PC-3 (cell line): ENCODE data around the gene PLD4. TPM values are rescaled to one million over a fixed set of nuclear protein-coding genes. Genes with fewer than 3 reads are reported as not detected.

ENCODE experiments used
- ATAC-seq: fragments of 200-7000 bp; cut with Tn5 transposase; 2 replicates; pipeline ENCODE4 v1.9.1; 2020; ENCODE audit warnings: mild to moderate bottlenecking, moderate library complexity
- BruUV-seq: library from RNA; stranded (reverse); fragments of 400-500 nt; replicated peaks from 2 replicates; lab custom pipeline; 2021; lab: Mats Ljungman, UMichigan
- CTCF ChIA-PET: fragments of 300-600 bp; sonication (Branson Sonifier 250); formaldehyde crosslinking; loops from one replicate; lab custom pipeline; 2022; ENCODE audit warnings: antibody characterized with exemption; lab: Charles Lee
- POLR2A ChIA-PET: fragments of 300-600 bp; sonication (Branson Sonifier 250); formaldehyde crosslinking; loops from one replicate; lab custom pipeline; 2022; ENCODE audit warnings: antibody characterized with exemption; ENCODE audit not compliant: unreplicated experiment; lab: Charles Lee
- DNase-seq: peaks from one replicate; pipeline ENCODE4 v3.0.0-alpha.2; 2015
- H2AFZ ChIP-seq: fragments of 300-600 bp; sonication (generic); 2 replicates; pipeline ENCODE4 v1.6.0; 2016; ENCODE audit warnings: antibody characterized with exemption, low read length
- H3F3A ChIP-seq: fragments of 300-600 bp; sonication (generic); one replicate; pipeline ENCODE4 v1.6.0; 2017; ENCODE audit warnings: antibody characterized with exemption, low read length, control low read depth, mild to moderate bottlenecking; ENCODE audit not compliant: unreplicated experiment
- H3K27ac ChIP-seq: fragments of 300-600 bp; sonication (generic); 2 replicates; pipeline ENCODE4 v1.5.1; 2016; ENCODE audit warnings: mild to moderate bottlenecking, low read length
- H3K27me3 ChIP-seq: fragments of 300-600 bp; sonication (generic); 2 replicates; pipeline ENCODE4 v1.6.1; 2016; ENCODE audit warnings: low read length, mixed read lengths
- H3K36me3 ChIP-seq: fragments of 300-600 bp; sonication (generic); 2 replicates; pipeline ENCODE4 v1.6.1; 2016; ENCODE audit warnings: low read depth, mixed run types, low read length, mixed read lengths
- H3K4me1 ChIP-seq: fragments of 300-600 bp; sonication (generic); 2 replicates; pipeline ENCODE4 v1.5.1; 2016; ENCODE audit warnings: low read length; ENCODE audit not compliant: insufficient read depth
- H3K4me2 ChIP-seq: fragments of 300-600 bp; sonication (generic); 2 replicates; pipeline ENCODE4 v1.6.0; 2016; ENCODE audit warnings: low read length
- H3K4me3 ChIP-seq: fragments of 300-600 bp; sonication (generic); 2 replicates; pipeline ENCODE4 v1.5.1; 2016; ENCODE audit warnings: mild to moderate bottlenecking, low read length, mixed read lengths
- H3K79me2 ChIP-seq: fragments of 300-600 bp; sonication (generic); 2 replicates; pipeline ENCODE4 v1.6.1; 2017; ENCODE audit warnings: low read length, mixed read lengths
- H3K9ac ChIP-seq: fragments of 300-600 bp; sonication (generic); 2 replicates; pipeline ENCODE4 v1.6.0; 2016; ENCODE audit warnings: mild to moderate bottlenecking, low read length
- H3K9me2 ChIP-seq: fragments of 300-600 bp; sonication (generic); replicated peaks from 2 replicates; pipeline ENCODE4 v1.6.1; 2016; ENCODE audit warnings: mixed run types, low read length, mixed read lengths
- H3K9me3 ChIP-seq: fragments of 300-600 bp; sonication (generic); 2 replicates; pipeline ENCODE4 v1.6.1; 2016; ENCODE audit warnings: low read length, mixed read lengths
- H4K20me1 ChIP-seq: fragments of 300-600 bp; sonication (generic); 2 replicates; pipeline ENCODE4 v1.6.1; 2016; ENCODE audit warnings: low read length, mixed read lengths
- EZH2 ChIP-seq: fragments of 300-600 bp; sonication (generic); IDR thresholded peaks from one replicate; pipeline ENCODE4 v1.6.1; 2017; ENCODE audit warnings: antibody characterized with exemption, mild to moderate bottlenecking, low read length; ENCODE audit not compliant: unreplicated experiment
- EZH2phosphoT487 ChIP-seq: fragments of 300-600 bp; sonication (generic); IDR thresholded peaks from 2 replicates; pipeline ENCODE4 v1.6.1; 2018; ENCODE audit warnings: mild to moderate bottlenecking, antibody characterized with exemption, low read length, borderline replicate concordance
- intact Hi-C: fragments of 100-400 bp; cut with micrococcal nuclease; formaldehyde crosslinking; loops from 2 replicates; pipeline ENCODE4 v1.9.0; 2023
- total RNA-seq: library from RNA; depleted of rRNA; stranded (reverse); fragments of >200 nt; gene quantifications from 2 replicates; pipeline ENCODE4 v1.2.3, GENCODE V29; 2014
- TF ChIP-seq, protein P1 (sequence below): fragments of 300-600 bp; sonication (generic); conservative IDR thresholded peaks from 2 replicates; pipeline ENCODE4 v1.5.1; 2017; ENCODE audit warnings: antibody characterized with exemption, low read depth, mild to moderate bottlenecking, low read length

Gene PLD4
- total RNA-seq, 1 experiment from 2014 or later, result 0.04 TPM

DNA sequence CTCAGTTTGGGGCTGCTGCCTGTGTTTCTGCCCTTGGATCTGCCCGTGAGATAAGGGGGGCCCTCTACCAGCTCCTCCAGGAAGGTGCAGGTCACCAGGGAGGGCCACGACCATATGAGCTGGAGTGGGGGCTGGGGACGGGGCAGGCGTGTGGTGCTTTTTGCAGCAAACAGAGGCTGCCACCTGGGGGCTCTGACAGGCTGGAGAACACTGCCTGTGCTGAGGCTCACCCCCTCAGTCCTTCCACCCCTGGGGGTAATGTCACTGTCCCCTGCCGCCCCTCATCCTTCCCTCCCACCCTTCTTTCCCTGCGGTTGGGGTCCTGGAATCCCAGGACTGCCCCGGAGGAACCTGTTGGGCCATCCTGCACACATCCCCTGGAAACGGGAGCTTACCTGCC lies 3.2 kb downstream of the PLD4 start:
- Histone ChIP-seq H3K9ac (no peak overlapping the region), H2AFZ (no peak overlapping the region), H3K36me3 (no peaks in the 10 kb centered on the region), H3K4me3 (no peak overlapping the region), H3K9me3 (no peaks in the 10 kb centered on the region), H3K4me2 (no peak overlapping the region), H3K9me2 (no peaks in the 10 kb centered on the region), H4K20me1 (no peaks in the 10 kb centered on the region), H3K27ac (no peak overlapping the region), H3F3A (no peaks in the 10 kb centered on the region), H3K79me2 (no peaks in the 10 kb centered on the region), H3K27me3 (no peaks in the 10 kb centered on the region), H3K4me1 (no peaks in the 10 kb centered on the region)
- TF ChIP-seq, protein P1, sequence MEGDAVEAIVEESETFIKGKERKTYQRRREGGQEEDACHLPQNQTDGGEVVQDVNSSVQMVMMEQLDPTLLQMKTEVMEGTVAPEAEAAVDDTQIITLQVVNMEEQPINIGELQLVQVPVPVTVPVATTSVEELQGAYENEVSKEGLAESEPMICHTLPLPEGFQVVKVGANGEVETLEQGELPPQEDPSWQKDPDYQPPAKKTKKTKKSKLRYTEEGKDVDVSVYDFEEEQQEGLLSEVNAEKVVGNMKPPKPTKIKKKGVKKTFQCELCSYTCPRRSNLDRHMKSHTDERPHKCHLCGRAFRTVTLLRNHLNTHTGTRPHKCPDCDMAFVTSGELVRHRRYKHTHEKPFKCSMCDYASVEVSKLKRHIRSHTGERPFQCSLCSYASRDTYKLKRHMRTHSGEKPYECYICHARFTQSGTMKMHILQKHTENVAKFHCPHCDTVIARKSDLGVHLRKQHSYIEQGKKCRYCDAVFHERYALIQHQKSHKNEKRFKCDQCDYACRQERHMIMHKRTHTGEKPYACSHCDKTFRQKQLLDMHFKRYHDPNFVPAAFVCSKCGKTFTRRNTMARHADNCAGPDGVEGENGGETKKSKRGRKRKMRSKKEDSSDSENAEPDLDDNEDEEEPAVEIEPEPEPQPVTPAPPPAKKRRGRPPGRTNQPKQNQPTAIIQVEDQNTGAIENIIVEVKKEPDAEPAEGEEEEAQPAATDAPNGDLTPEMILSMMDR, result no peak
- TF ChIP-seq EZH2phosphoT487, result no peak
- TF ChIP-seq EZH2, result no peak
- DNase-seq (no peak), ATAC-seq (no peak)
- ChIA-PET CTCF (no interaction called here), POLR2A (no interaction called here)
- intact Hi-C loops, result no loop called here
- BruUV-seq, result no TSS peak

GRCh38 chr14:104928391-104929133 lies 3.9 kb downstream of the PLD4 start:
- H3F3A ChIP-seq, result no peaks in the 10 kb centered on the region
- no peaks in the 10 kb centered on the region for H3K4me1 ChIP-seq
- H3K27ac ChIP-seq, result no peak overlapping the region
- no peak for TF ChIP-seq EZH2
- no peak overlapping the region for H3K9ac ChIP-seq
- no peak overlapping the region for H2AFZ ChIP-seq
- H4K20me1 ChIP-seq, result no peaks in the 10 kb centered on the region
- no peaks in the 10 kb centered on the region for H3K79me2 ChIP-seq
- H3K36me3 ChIP-seq, result no peaks in the 10 kb centered on the region
- POLR2A ChIA-PET, result interaction anchor here (0.6 kb wide), 1 partner anchor 133 kb away, joined by 5 read pairs; no protein-coding TSS in a partner anchor
- intact Hi-C loops, result no loop called here
- no peak for ATAC-seq
- DNase-seq, result no peak
- no peaks in the 10 kb centered on the region for H3K27me3 ChIP-seq
- BruUV-seq, result no TSS peak
- no peaks in the 10 kb centered on the region for H3K9me3 ChIP-seq
- no peaks in the 10 kb centered on the region for H3K9me2 ChIP-seq
- no peak overlapping the region for H3K4me3 ChIP-seq
- CTCF ChIA-PET, result interaction anchor here (1.1 kb wide), 1 partner anchor 119 kb away, joined by 8 read pairs; no protein-coding TSS in a partner anchor
- H3K4me2 ChIP-seq, result no peak overlapping the region

DNA sequence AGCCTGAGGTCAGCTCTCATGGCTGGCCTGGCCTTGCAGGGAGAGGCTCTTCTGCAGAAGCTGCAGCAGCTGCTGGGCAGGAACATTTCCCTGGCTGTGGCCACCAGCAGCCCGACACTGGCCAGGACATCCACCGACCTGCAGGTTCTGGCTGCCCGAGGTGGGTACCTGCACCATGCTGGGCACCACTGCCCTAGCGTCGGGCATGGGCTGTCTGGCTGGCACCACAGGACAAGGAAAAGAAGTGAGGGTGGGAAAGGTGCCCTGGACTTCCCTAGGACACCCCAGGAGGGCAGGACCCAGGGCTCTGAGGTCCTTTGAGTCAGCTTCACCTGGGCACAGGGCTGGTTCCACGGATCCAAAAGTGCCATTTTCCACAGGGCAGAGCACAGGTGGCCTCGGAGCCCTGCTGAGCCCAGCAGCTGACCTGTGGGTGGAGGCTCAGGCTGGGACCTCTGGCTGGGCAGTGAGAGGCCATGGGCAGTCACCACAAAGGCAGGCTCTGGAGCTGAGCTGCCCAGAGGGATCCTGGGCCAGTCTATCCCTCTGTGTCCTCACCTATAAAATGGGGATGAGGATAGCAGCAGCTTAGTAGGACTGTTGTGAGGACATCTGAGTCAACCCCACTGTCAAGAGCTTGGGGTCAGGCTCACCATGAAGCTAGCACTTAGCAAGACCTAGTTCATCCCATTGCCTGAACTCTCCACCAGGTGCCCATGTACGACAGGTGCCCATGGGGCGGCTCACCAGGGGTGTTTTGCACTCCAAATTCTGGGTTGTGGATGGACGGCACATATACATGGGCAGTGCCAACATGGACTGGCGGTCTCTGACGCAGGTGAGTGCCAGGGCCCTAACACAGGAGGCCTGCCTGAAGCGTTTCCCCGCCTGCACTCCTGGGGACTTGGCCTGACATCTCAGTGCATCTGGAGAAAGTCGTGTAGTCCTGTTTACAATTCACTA lies 4.9 kb downstream of the PLD4 start:
- TF ChIP-seq EZH2, result no peak
- TF ChIP-seq, protein P1, result no peak
- TF ChIP-seq EZH2phosphoT487, result no peak

More for the DNA sequence above, 4.9 kb downstream of the PLD4 start:
- intact Hi-C loops, result loop anchor here (5.0 kb wide), 1 partner anchor 43 kb away; no protein-coding TSS in a partner anchor
- no peaks in the 10 kb centered on the region for H3K79me2 ChIP-seq
- ATAC-seq, result no peak
- DNase-seq, result no peak
- H2AFZ ChIP-seq, result no peak overlapping the region
- ChIA-PET POLR2A (interaction anchor here (0.6 kb wide), 1 partner anchor 132 kb away, joined by 5 read pairs; no protein-coding TSS in a partner anchor), CTCF (interaction anchor here (1.1 kb wide), 2 partner anchors 43 to 118 kb away, joined by 3 to 8 read pairs; no protein-coding TSS in a partner anchor)
- no peaks in the 10 kb centered on the region for H3K36me3 ChIP-seq
- no peaks in the 10 kb centered on the region for H3K9me2 ChIP-seq
- no peak overlapping the region for H3K4me2 ChIP-seq
- no peak overlapping the region for H3K4me3 ChIP-seq
- H3F3A ChIP-seq, result no peaks in the 10 kb centered on the region
- no peaks in the 10 kb centered on the region for H3K27me3 ChIP-seq
- BruUV-seq, result no TSS peak
- H4K20me1 ChIP-seq, result no peaks in the 10 kb centered on the region
- H3K9me3 ChIP-seq, result no peaks in the 10 kb centered on the region
- no peak overlapping the region for H3K27ac ChIP-seq
- H3K4me1 ChIP-seq, result no peaks in the 10 kb centered on the region
- H3K9ac ChIP-seq, result no peak overlapping the region
